CD14-positive monocyte (primary cell): Measurements from ENCODE around the gene HTD2. TPM values are rescaled to one million over a fixed set of nuclear protein-coding genes. Genes with fewer than 3 reads are reported as not detected.

ENCODE experiments used
- DNase-seq, 3 donors: peaks; one replicate each; pipeline ENCODE4 v3.0.0-alpha.2; 2011 to 2022
- H2AFZ ChIP-seq: 2 replicates; pipeline ENCODE4 v1.6.0; 2012; ENCODE audit warnings: mild to moderate bottlenecking, low read depth, low read length, inconsistent platforms; ENCODE audit not compliant: insufficient read depth, poor library complexity, severe bottlenecking
- H3K27ac ChIP-seq, 2 donors: 1 replicate in 1 of 2; 2 replicates in 1 of 2; pipeline ENCODE4 v1.5.1; 2012 to 2013; ENCODE audit warnings: low read length in 2 of 2, control low read depth in 1 of 2, inconsistent platforms in 1 of 2, low read depth in 1 of 2, mild to moderate bottlenecking in 1 of 2
- H3K27me3 ChIP-seq, 2 donors: one replicate each; pipeline versions ENCODE4 v1.6.0 to v1.6.1; 2011 to 2013; ENCODE audit warnings: low read length in 2 of 2; ENCODE audit not compliant: control insufficient read depth in 2 of 2, insufficient read depth in 2 of 2
- H3K36me3 ChIP-seq, 2 donors: replicated peaks in 1 of 2; 1 replicate in 1 of 2; 2 replicates in 1 of 2; pipeline versions ENCODE4 v1.5.1 to v1.6.1; 2012 to 2013; ENCODE audit warnings: low read length in 2 of 2, control low read depth in 1 of 2, inconsistent platforms in 1 of 2, mild to moderate bottlenecking in 1 of 2; ENCODE audit not compliant: insufficient read depth in 2 of 2, control insufficient read depth in 1 of 2
- H3K4me1 ChIP-seq, 2 donors: 1 replicate in 1 of 2; 2 replicates in 1 of 2; pipeline versions ENCODE4 v1.5.1 to v1.6.1; 2012 to 2013; ENCODE audit warnings: low read length in 2 of 2, control low read depth in 1 of 2, inconsistent platforms in 1 of 2, mild to moderate bottlenecking in 1 of 2, moderate library complexity in 1 of 2; ENCODE audit not compliant: insufficient read depth in 2 of 2, control insufficient read depth in 1 of 2
- H3K4me2 ChIP-seq: replicated peaks from 2 replicates; pipeline ENCODE3; 2012; ENCODE audit warnings: low read length, moderate library complexity, mild to moderate bottlenecking; ENCODE audit not compliant: poor library complexity, severe bottlenecking; ENCODE audit errors: extremely low read depth
- H3K4me3 ChIP-seq, 3 experiments: fragments of 200-600 bp in 1 of 3; sonication (generic) in 1 of 3; replicated peaks in 1 of 3; 1 replicate in 2 of 3; 2 replicates in 1 of 3; pipeline ENCODE4 v1.5.1; 2011 to 2013; ENCODE audit warnings: low read length in 3 of 3, mild to moderate bottlenecking in 3 of 3, control low read depth in 2 of 3, low read depth in 2 of 3, inconsistent platforms in 1 of 3, moderate library complexity in 1 of 3
- H3K79me2 ChIP-seq: 2 replicates; pipeline ENCODE4 v1.6.0; 2012; ENCODE audit warnings: mild to moderate bottlenecking, control low read depth, inconsistent platforms, low read length, moderate library complexity; ENCODE audit not compliant: insufficient read depth
- H3K9ac ChIP-seq: 2 replicates; pipeline ENCODE4 v1.6.0; 2017; ENCODE audit warnings: low read length, mild to moderate bottlenecking; ENCODE audit not compliant: insufficient read depth, poor library complexity, severe bottlenecking
- H3K9me3 ChIP-seq, 2 donors: replicated peaks in 1 of 2; 1 replicate in 1 of 2; 2 replicates in 1 of 2; pipeline versions ENCODE4 v1.5.1 to v1.6.1; 2012 to 2013; ENCODE audit warnings: low read length in 2 of 2, control low read depth in 1 of 2; ENCODE audit not compliant: control insufficient read depth in 1 of 2, insufficient read depth in 1 of 2
- H4K20me1 ChIP-seq: 2 replicates; pipeline ENCODE4 v1.6.0; 2012; ENCODE audit warnings: mild to moderate bottlenecking, low read length, control low read depth, moderate library complexity; ENCODE audit not compliant: insufficient read depth
- H3K27ac Mint-ChIP-seq, 7 donors: one replicate each; pipeline ENCODE4 v1.8.0; 2020; ENCODE audit warnings: mild to moderate bottlenecking in 7 of 7, mixed read lengths in 7 of 7, moderate library complexity in 6 of 7, inconsistent platforms in 2 of 7
- H3K27me3 Mint-ChIP-seq, 3 donors: one replicate each; pipeline ENCODE4 v1.8.0; 2021 to 2022; ENCODE audit warnings: low read depth in 3 of 3, mild to moderate bottlenecking in 3 of 3, mixed read lengths in 3 of 3, moderate library complexity in 3 of 3, inconsistent platforms in 1 of 3
- H3K36me3 Mint-ChIP-seq, 2 donors: one replicate each; pipeline ENCODE4 v1.8.0; 2020; ENCODE audit warnings: mixed read lengths in 2 of 2, inconsistent platforms in 1 of 2, mild to moderate bottlenecking in 1 of 2
- H3K4me1 Mint-ChIP-seq: one replicate; pipeline ENCODE4 v1.8.0; 2020; ENCODE audit warnings: mild to moderate bottlenecking, mixed read lengths
- H3K4me3 Mint-ChIP-seq, 2 donors: one replicate each; pipeline ENCODE4 v1.8.0; 2020; ENCODE audit warnings: mild to moderate bottlenecking in 2 of 2, mixed read lengths in 2 of 2, moderate library complexity in 1 of 2
- H3K9me3 Mint-ChIP-seq, 7 donors: one replicate each; pipeline ENCODE4 v1.8.0; 2020 to 2022; ENCODE audit warnings: mixed read lengths in 7 of 7, mild to moderate bottlenecking in 6 of 7, moderate library complexity in 6 of 7, inconsistent platforms in 2 of 7
- CTCF ChIP-seq: fragments of 200-600 bp; IDR thresholded peaks from one replicate; pipeline ENCODE4 v1.8.0; 2022; ENCODE audit warnings: antibody characterized with exemption, mild to moderate bottlenecking
- WGBS: methylation state at CpG from one replicate; pipeline ENCODE4 v1.1.5; 2013; ENCODE audit warnings: missing lambda C conversion rate; ENCODE audit not compliant: insufficient coverage; 5-methylcytosine and 5-hydroxymethylcytosine counted together
- intact Hi-C, 2 donors: fragments of 100-400 bp; cut with micrococcal nuclease; formaldehyde crosslinking; loops; one replicate each; pipeline versions ENCODE4 v1.15.0 to v1.15.1; 2023
- polyA plus RNA-seq, 3 donors: library from polyadenylated mRNA; depleted of rRNA in 1 of 3; unstranded in 2 of 3; stranded (reverse) in 1 of 3; fragments of 300-500 nt in 2 of 3; fragments of >200 nt in 1 of 3; fragmentation: Illumina TruSeq in 2 of 3; gene quantifications; 1 replicate in 2 of 3; 2 replicates in 1 of 3; pipeline ENCODE4 v1.2.3, GENCODE V29; 2012 to 2021

Gene HTD2
- polyA plus RNA-seq, 3 donors = 4.5 to 17.3 (median 10.5) TPM

- peaks cover 29 to 34% of the 10 kb centered on the region in 2 donors for H3K4me1 ChIP-seq
- peak overlapping the region in 1 of 2 donors; percentile 60 for H3K27ac ChIP-seq
- peaks cover 58% of the 10 kb centered on the region for H4K20me1 ChIP-seq
- peak overlapping the region in 5 of 7 donors; percentile 31 to 81 (median 40) for H3K27ac Mint-ChIP-seq
- peaks cover 48% of the 10 kb centered on the region for H3K4me1 Mint-ChIP-seq
- intact Hi-C loops = no loop called here
- H2AFZ ChIP-seq = no peak overlapping the region
- no peak overlapping the region for H3K4me3 Mint-ChIP-seq
- H3K79me2 ChIP-seq = peaks cover 100% of the 10 kb centered on the region
- DNase-seq = no peak
- H3K9ac ChIP-seq = no peak overlapping the region
- no peak overlapping the region for H3K4me3 ChIP-seq
- WGBS = no CpG with 5 or more reads among the region's 2 CpGs
- peaks cover 25 to 33% of the 10 kb centered on the region in 2 donors for H3K36me3 Mint-ChIP-seq
- H3K27me3 ChIP-seq = no peaks in the 10 kb centered on the region
- TF ChIP-seq CTCF = no peak
- peaks cover 0 to 2% (median 0%) of the 10 kb centered on the region in 3 donors for H3K27me3 Mint-ChIP-seq
- no peaks in the 10 kb centered on the region for H3K9me3 ChIP-seq
- no peak overlapping the region for H3K4me2 ChIP-seq
- H3K36me3 ChIP-seq = peaks cover 11 to 38% of the 10 kb centered on the region in 2 donors
- no peaks in the 10 kb centered on the region for H3K9me3 Mint-ChIP-seq
Measured at GRCh38 chr3:58346368-58346767, 40.0 kb downstream of the HTD2 start.

GRCh38 chr3:58347984-58348383 is 41.7 kb downstream of the HTD2 start:
- Histone ChIP-seq H3K4me2 (no peak overlapping the region), H2AFZ (no peak overlapping the region), H3K36me3 (peaks cover 10 to 24% of the 10 kb centered on the region in 2 donors), H3K9ac (no peak overlapping the region), H3K27me3 (no peaks in the 10 kb centered on the region), H3K4me3 (no peak overlapping the region), H3K27ac (peak overlapping the region in 1 of 2 donors; percentile 64), H3K4me1 (peaks cover 45 to 49% of the 10 kb centered on the region in 2 donors), H3K79me2 (peaks cover 100% of the 10 kb centered on the region), H3K9me3 (no peaks in the 10 kb centered on the region), H4K20me1 (peaks cover 64% of the 10 kb centered on the region)
- Mint-ChIP-seq H3K4me1 (peaks cover 62% of the 10 kb centered on the region), H3K27ac (peak overlapping the region in 6 of 7 donors; percentile 32 to 72 (median 70)), H3K27me3 (peaks cover 0 to 2% (median 0%) of the 10 kb centered on the region in 3 donors), H3K4me3 (no peak overlapping the region), H3K9me3 (no peaks in the 10 kb centered on the region), H3K36me3 (peaks cover 20 to 23% of the 10 kb centered on the region in 2 donors)
- no peak for TF ChIP-seq CTCF
- no CpG with 5 or more reads among the region's 7 CpGs for WGBS
- DNase-seq = no peak
- intact Hi-C loops = no loop called here
